Pulmonary artery endothelial cell (primary cell): ENCODE results near the gene AGXT. TPM values are rescaled to one million over a fixed set of nuclear protein-coding genes. Genes with fewer than 3 reads are reported as not detected.

Experiments used
- DNase-seq: peaks from one replicate; pipeline ENCODE4 v3.0.0-alpha.2; 2011; ENCODE audit warnings: low read depth, low spot score
- total RNA-seq: library from RNA; depleted of rRNA; stranded (reverse); fragments of >200 nt; gene quantifications from 2 replicates; pipeline ENCODE4 v1.2.3, GENCODE V29; 2014

AGXT gene
- total RNA-seq, result not detected in 2 replicates

- DNase-seq, result no peak
These were observed at the start of gene AGXT for GRCh38 chr2:240868286-240869108. Gene AGXT, plus strand, starts transcription at chr2:240868824. Its CDS starts 42 bp downstream, at chr2:240868866.

- no peak for DNase-seq
These were observed 49.3 kb upstream of the AGXT start for GRCh38 chr2:240819126-240819857.

GRCh38 chr2:240819858-240820606 lies 48.6 kb upstream of the AGXT start, which contains the start of gene KIF1A:
Gene KIF1A, minus strand, starts transcription at chr2:240820219. Its CDS starts 22,467 bp downstream, at chr2:240797752.
- no peak for DNase-seq

- DNase-seq, result no peak
These were observed 47.8 kb upstream of the AGXT start for GRCh38 chr2:240820607-240821428.

DNA sequence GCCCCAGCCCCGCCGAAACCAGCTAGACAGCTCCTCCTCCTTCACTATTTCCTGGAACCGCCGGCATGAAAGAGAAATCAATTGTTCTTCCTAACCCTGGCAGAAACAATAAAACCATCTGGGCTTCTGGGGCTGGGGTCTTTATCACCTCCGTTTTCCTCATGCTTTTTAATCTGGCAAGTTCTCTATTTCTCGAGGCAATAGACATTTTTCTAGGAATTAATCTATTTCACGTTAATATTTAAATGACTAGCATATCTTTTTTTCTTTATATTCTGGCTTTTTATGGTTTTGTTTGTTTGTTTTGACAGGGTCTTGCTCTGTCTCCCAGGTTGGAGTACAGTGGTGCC lies 47.2 kb upstream of the AGXT start:
- no peak for DNase-seq

GRCh38 chr2:240822280-240822847 lies 46.3 kb upstream of the AGXT start:
- no peak for DNase-seq

DNA sequence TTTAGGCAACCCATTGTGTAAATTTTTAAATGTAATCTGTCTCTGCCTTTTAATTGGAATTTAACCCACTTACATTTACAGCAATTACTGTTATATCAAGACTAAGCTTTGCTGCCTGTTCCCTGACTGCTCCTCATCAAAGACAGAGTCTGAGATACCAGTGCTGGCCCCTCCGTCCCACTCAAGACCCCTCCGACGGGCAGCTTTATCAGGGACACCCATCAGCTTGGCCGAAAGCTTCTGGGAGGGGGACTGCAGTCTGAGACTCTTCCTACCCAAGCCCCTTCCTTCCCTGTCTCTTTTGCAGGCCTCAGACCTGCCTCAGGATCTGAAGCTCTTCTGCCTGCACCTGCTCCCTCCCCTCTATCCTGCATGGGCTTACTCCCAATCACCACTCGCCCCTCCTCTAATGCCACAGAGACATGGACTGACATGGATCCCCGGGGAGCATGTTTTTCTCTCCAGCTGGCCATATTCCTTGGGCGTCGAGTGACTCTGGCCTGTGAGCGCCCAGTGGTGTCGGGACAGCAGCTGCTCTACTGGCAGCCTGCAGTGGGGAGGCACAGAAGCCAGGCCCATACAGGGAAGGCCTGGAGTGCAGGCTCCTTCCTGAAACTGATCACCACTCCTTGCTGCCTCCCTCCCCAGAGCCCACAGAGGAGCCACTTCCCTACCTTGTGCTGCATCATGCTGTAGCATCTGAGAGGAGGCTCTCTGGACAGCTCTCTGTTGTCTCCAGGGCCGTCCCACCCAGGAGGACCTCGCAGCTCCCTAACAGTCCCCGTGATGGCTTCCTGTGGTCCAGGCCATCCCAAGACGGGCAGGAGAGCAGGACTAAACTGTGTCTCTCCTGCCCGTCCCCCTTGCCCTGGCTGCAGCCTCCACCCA lies 44.9 kb upstream of the AGXT start:
- no peak for DNase-seq

GRCh38 chr2:240825476-240825875 lies 43.1 kb upstream of the AGXT start:
- DNase-seq, result no peak

- DNase-seq, result no peak
These were observed 36.9 kb upstream of the AGXT start for GRCh38 chr2:240831594-240832204.

GRCh38 chr2:240832205-240832727 lies 36.4 kb upstream of the AGXT start:
- peak; percentile 43 for DNase-seq

DNA sequence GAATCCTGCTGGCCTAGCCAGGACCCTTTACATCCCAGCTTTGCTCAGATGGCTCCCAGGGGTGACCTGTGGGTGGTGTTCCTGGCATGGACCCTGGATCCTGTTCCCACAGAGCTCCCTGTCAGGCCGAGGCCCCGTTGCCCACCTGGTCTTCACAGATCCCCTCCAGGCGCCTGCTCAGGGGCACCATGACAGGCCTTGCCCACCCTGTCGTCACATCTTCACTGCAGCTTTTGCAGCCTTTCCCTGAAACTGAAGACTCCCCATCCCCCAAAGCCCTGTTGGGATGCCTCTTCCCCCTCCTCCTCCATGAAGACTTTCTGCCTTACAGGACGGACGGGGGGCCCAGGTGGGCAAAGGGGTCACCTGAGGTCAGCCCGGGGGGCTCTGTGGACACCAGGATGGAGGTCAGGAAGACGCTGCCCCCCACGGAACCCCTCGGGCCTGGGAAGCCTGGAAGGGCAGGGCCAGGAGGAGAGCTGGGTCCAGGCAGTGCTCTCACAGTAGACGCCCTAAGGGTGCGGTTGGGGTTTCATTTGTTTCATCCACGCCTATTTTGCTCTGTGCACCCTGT lies 35.6 kb upstream of the AGXT start:
- DNase-seq, result no peak

DNA sequence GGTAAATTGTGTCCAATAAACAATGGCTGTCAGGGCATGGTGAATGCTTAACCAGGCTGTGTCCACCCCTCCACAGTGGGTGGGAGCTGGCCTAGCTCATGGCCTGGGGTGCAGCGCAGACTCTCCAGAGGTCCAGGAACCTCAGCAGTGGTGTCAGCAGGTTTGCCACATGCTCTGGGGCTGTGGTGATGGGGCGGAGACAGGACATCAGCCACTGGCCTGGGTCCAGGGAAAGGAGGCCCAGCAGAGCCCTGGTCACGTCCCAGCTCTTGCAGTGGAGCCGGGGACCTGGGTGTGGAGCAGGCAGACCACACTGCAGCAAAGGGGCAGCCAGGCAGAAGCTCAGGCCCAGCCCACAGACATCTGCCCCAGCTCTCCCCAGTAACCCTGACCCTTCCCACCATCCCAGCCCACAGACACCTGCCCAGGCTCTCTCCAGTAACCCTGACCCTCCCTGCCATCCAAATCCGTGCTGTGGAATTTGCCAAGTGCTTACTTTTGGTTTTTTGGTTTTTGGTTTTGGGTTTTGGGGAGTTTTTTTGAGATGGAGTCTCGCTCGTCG lies 34.8 kb upstream of the AGXT start:
- no peak for DNase-seq

DNA sequence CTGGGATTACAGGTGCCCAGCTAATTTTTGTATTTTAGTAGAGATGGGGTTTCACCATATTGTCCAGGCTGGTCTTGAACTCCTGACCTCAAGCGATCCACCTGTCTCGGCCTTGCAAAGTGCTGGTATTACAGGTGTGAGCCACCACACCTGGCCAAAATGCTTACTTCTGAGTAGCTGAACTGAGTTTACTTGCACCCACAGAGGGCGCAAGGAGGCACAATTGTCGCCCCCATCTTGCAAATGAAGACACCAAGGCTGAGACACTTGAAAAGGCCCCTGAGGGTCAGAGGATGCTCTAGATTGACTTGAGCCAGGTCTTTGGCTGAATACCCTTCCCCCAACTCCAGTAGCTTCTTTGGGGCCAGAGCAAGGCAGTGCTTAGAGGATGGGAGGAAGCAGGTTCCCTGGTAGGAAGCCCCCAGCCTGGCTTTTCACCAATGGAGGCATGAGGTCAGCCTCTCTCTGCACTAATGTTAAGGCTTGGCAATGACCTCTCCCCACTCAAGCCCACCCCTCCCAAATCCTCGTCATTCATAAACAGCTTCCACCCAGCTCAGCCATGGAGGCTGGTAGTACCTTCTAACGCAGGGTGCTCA lies 34.1 kb upstream of the AGXT start:
- DNase-seq, result no peak

DNA sequence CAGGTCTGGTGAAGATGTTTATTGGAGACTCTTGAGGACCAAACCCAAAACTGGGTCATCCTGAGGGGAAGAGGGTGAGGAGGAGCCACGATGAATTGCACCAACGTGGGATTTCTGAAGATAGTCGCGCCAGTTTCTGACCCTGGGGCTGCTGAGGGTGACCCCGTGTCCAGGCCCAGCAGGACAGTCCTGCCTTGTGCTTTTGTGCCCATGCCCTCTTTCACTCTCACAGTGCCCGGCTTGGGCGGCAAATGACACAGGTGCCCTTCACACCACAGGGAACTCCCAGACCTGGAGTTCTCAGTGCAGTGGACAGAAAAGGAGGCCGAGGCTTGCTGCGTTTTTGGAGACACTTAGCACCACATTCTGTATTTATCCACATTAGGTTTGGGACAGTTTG lies 33.1 kb upstream of the AGXT start:
- DNase-seq, result no peak

DNA sequence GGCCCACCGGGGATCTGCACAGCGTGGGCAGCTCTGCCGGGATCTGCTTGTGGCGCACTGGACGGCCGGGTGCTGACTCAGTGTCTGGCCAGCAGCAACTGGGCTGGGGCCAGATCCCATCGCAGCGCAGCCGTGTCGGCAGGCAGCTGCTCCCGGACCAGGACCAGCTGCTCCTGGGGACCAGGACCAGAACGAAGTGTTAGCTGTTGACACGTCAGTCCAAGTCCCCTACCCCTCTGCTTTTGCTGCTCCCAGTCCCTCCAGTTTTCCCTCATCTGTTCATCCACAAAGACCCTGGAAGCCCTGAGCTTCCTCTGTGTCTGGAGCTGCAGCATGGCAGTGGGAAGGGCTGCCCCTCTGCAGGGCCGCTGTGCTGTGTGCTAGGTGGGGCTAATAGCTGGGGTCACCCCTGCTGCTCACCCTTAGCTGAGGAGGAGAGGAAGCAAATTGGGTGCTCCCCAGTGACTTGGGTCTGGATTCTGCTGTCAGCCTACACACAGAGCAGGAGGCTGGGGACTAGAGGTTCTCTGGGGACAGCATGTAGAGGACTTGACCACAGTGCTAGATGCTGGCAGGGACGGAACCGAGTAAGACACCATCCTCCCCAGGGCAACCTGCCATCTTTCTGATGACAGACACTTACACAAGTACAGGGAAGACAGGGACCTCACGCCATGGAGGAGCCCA lies 31.7 kb upstream of the AGXT start:
- DNase-seq, result no peak

- no peak for DNase-seq
These were observed 31.0 kb upstream of the AGXT start for GRCh38 chr2:240837621-240838020.
